Measurements from ENCODE around the gene UBE2B. TPM values are rescaled to one million over a fixed set of nuclear protein-coding genes. Genes with fewer than 3 reads are reported as not detected.

Gene UBE2B
- total RNA-seq, 2 experiments from 2014 or later, result 98.5 to 101 TPM

DNA sequence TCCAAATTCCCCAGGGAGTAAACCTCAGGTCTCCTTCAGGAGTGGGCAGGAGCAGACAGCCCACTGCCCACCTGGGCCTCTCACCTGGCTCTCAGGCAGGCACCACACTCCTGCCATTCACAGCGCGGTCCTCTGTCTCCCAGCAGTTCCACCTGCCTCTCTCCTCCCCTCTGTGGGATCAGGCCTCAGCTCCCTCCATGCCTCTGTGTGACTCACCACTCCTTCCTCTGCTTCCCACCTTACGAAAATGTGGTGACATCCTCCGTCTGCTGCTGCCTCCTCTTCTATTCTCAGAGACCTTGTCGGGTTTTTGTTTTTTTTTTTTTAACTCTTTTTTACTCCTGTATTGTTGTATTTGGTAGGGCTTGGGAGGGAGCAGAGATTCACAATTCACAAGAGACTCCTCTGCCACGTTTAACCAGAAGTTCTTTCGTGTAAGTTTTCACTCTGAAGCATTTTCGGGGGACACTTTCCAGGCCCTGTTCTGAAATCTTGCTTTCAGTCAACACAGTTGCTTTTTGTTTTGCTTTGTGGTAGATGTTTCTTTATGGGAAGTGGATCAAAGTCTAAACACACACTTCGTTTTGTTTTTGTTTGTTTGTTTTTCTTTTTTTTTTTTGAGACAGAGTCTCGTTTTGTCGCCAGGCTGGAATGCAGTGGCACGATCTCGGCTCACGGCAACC, 61.4 kb downstream of the UBE2B start:
- H3K9me3 Mint-ChIP-seq, result no peaks in the 10 kb centered on the region
- DNase-seq (no peak), ATAC-seq (ENCODE audit: low read depth) (no peak)
- POLR2A ChIA-PET, result no interaction called here
- no peaks in the 10 kb centered on the region for H3K36me3 Mint-ChIP-seq
- peaks cover 19% of the 10 kb centered on the region for H3K4me1 Mint-ChIP-seq
- H3K27me3 Mint-ChIP-seq, result peaks cover 8% of the 10 kb centered on the region
- H3K27ac Mint-ChIP-seq, result no peak overlapping the region
- no peak overlapping the region for H3K4me3 Mint-ChIP-seq

DNA sequence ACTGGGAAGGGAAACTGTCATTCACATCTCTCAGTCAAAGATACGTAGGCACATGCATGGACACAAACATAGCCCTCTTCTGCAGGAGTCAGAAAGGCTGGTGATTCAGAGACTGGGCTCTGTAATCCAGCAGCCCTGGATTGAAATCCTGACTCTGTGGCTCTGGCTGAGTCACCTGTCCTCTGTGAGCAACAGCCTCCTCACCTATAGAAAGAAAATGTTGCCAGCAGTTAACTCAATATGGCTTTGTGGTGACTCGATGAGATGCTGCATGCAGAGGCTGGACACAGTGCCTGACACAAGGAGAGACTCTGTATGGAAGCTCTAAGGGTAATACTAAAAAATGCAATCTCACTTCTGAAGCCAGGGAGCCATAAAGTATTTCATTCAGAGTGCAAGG, 64.2 kb downstream of the UBE2B start:
- Mint-ChIP-seq H3K27ac (no peak overlapping the region), H3K4me1 (peaks cover 20% of the 10 kb centered on the region), H3K4me3 (no peak overlapping the region), H3K36me3 (no peaks in the 10 kb centered on the region), H3K27me3 (peaks cover 5% of the 10 kb centered on the region), H3K9me3 (no peaks in the 10 kb centered on the region)
- DNase-seq, result no peak
- POLR2A ChIA-PET, result interaction anchor here (2.0 kb wide), 1 partner anchor 88 kb away, joined by 6 read pairs; no protein-coding TSS in a partner anchor
- ATAC-seq (ENCODE audit: low read depth), result no peak

DNA sequence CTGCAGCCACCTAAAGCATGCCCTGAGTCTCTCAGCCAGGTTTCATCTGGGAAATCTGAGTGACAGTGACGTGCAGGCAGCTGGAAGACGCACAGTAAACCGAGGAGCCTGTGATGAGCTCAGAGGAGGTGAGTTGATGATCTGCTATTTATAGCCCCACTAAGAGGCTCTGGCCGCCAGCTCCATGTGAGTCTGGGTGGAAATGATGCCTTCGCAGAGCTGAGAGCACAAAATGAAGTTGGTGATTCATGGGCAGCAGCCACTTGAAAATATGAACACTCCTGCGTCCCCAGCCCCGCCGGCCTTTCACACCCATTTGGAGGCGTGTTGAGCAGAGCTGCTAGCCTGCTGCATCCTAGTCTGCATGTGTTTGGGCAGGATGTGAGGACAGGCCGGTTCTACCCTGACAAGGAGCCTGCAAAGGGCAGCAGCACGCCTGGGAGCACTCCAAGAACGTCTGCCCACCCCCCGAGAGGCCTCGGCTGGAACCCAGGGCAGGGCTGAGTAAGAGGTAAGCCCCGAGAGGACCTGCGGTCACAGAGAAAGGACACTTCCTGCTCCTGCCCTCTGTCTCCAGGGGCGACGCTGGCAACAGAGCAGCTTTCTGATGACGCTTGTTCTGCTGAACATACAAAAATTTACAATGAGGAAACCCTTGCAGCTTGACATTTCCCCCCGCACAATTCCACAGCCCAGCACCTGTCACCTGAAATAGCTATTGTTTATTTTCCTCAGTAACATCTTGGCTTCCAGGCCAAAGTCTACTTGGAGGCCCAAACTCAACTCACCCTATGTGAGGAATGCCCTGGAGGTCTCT, 65.4 kb downstream of the UBE2B start:
- POLR2A ChIA-PET, result interaction anchor here (0.6 to 2.0 kb wide), 8 partner anchors 12 to 272 kb away, joined by 3 to 21 read pairs (median 5); partner anchors contain the start of genes CDKN2AIPNL and JADE2
- ATAC-seq (ENCODE audit: low read depth), result peak; percentile 92

DNA sequence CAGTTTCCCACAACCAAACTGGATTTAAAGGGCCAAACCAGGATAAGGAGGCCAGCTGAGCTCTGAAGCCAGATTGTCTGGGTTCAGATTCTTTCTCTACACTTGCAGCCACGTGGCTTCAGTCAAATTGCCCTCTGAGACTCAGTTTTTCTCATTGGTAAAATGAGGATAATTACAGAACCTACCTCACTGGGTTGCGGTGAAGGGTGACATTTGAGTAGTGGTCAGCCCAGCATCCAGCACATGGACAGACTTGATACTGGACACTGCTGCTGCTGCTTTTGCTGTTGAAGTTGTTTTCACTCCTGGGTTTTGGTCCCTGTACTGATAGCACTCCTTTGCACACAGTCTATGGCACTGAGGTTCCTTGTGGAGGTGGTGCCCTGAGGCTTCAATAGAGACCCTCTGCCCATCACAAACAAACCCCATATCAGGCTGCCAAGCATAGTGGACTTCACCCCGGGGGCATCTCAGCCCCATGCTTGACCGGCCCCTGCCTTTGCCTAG, 66.0 kb downstream of the UBE2B start:
- peak overlapping the region; percentile 81 for H3K27ac Mint-ChIP-seq
- no peak overlapping the region for H3K4me3 Mint-ChIP-seq
- H3K36me3 Mint-ChIP-seq, result no peaks in the 10 kb centered on the region
- H3K4me1 Mint-ChIP-seq, result peaks cover 22% of the 10 kb centered on the region
- ATAC-seq (ENCODE audit: low read depth) (no peak), DNase-seq (no peak)
- POLR2A ChIA-PET, result interaction anchor here (0.9 to 2.0 kb wide), 7 partner anchors 11 to 96 kb away, joined by 3 to 21 read pairs (median 6); partner anchors contain the start of genes CDKN2AIPNL and JADE2
- H3K9me3 Mint-ChIP-seq, result no peaks in the 10 kb centered on the region
- peaks cover 5% of the 10 kb centered on the region for H3K27me3 Mint-ChIP-seq

More for the DNA sequence above, 65.4 kb downstream of the UBE2B start:
- no peaks in the 10 kb centered on the region for H3K36me3 Mint-ChIP-seq
- H3K4me1 Mint-ChIP-seq, result peaks cover 22% of the 10 kb centered on the region
- peak overlapping the region; percentile 81 for H3K27ac Mint-ChIP-seq
- DNase-seq, result peak; percentile 68
- H3K9me3 Mint-ChIP-seq, result no peaks in the 10 kb centered on the region
- peaks cover 5% of the 10 kb centered on the region for H3K27me3 Mint-ChIP-seq
- peak overlapping the region; percentile 60 for H3K4me3 Mint-ChIP-seq

DNA sequence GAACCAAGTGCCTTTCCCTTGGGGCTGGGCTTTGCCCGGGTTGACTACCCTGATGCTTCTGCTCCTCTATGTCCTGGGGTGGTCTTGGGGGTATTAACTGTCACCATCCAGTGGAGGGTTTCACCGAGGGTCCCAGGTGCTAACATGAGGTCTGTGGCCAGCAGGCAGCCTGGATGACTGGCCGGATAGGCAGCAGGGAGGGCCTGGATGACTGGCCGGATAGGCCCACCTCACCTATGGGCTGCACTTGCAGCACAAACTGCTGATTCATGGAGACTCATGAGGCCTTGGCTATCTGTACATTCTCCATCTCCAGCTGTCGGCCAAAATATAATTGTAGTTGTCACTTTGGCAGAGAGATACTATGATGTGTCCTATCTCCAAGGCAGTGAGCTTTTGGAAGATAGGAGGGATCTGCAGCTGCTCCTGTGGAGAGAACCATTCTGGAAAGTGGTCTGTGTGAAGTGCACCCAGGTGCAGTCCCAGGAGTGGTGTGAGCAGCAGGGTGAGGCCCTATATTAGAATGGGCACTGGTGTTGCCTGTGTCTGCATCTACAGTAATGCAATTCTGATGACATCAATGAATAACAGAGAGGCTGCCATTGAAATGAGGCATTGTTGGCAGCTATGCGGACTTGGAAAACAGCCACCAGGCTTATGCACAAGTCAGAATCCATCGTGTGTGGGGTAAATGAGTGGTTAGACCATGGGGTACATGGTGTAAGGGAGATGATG, 66.6 kb downstream of the UBE2B start:
- Mint-ChIP-seq H3K27ac (no peak overlapping the region), H3K9me3 (no peaks in the 10 kb centered on the region), H3K4me3 (no peak overlapping the region), H3K4me1 (peaks cover 18% of the 10 kb centered on the region), H3K36me3 (no peaks in the 10 kb centered on the region), H3K27me3 (peaks cover 5% of the 10 kb centered on the region)
- ATAC-seq (ENCODE audit: low read depth) (no peak), DNase-seq (no peak)
- POLR2A ChIA-PET, result interaction anchor here (1.7 to 2.0 kb wide), 3 partner anchors 28 to 88 kb away, joined by 6 to 21 read pairs (median 11); partner anchors contain the start of gene JADE2

DNA sequence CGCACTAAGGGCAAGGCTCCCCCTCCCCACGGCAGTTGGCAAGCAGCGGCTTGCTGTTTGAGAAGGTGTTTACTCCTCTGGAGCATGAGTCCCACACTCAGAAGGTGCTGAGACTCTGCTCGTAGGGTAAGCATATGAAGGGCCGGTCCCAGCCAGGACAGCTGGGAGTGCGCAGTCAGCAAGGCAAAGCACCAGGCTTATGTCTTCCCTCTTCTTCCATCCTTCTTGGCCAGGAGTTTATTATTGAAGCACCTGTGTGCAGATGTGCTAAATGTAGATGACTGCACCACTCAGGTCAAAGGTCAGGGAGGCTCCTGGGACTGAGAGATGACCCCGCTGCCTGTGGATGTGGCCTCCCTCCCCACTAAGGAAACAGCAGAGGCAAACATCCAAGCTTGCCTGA, 67.4 kb downstream of the UBE2B start:
- no peak for DNase-seq
- Mint-ChIP-seq H3K27me3 (peaks cover 5% of the 10 kb centered on the region), H3K9me3 (no peaks in the 10 kb centered on the region), H3K4me1 (peaks cover 18% of the 10 kb centered on the region), H3K4me3 (no peak overlapping the region), H3K36me3 (no peaks in the 10 kb centered on the region), H3K27ac (no peak overlapping the region)
- POLR2A ChIA-PET, result interaction anchor here (1.1 kb wide), 1 partner anchor 27 kb away, joined by 3 read pairs; no protein-coding TSS in a partner anchor
- ATAC-seq (ENCODE audit: low read depth), result no peak

DNA sequence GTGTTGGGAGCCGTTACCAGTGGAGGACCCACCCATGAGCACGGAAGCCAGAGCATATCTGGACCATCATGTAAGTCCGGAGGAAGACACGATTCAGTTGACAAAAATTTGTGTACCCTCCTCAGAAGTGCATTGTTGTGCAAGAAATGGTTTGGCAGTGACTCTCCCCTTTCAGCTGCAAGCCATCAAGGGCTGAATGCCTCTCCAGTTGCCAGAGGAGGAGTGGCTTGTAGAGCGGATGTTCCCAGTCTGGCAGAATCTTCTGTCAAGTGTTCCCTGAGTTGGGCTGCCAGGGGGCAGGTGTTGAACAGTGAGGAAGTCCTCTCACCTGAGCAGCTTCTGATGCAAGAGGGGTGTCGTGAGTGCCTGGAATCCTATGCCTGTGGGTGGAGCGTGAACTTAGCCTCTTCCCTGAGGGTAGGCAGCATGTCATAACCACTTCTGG, 67.9 kb downstream of the UBE2B start:
- Mint-ChIP-seq H3K4me1 (peaks cover 18% of the 10 kb centered on the region), H3K4me3 (no peak overlapping the region), H3K27ac (no peak overlapping the region), H3K9me3 (no peaks in the 10 kb centered on the region), H3K27me3 (peaks cover 5% of the 10 kb centered on the region), H3K36me3 (no peaks in the 10 kb centered on the region)
- no peak for ATAC-seq (ENCODE audit: low read depth)
- DNase-seq, result no peak
- POLR2A ChIA-PET, result interaction anchor here (1.1 kb wide), 1 partner anchor 27 kb away, joined by 3 read pairs; no protein-coding TSS in a partner anchor

DNA sequence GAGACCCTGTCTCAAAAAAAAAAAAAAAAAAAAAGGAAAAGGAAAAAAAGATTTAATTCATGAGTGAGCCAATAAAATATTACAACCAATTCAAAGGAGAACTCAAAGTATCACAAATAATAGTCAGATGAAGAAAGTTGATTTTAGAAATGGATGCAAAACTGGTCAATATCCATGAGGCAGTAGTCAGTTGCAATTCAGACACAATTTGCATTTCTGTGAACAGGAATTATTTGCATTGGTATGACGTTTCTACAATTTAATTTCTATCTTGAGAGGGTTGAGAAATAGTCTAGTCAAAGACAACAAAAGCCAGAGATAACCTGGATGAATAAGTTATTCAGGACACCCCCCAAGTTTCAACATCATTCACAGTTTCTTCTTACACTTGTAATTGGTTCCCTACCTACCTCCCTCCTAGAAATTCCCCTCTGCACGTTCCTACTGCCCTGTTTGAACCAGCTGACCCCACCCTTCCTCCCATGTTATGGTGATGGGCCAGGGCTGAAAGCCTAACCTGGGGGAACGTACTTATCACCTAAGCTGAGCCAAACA, 68.9 kb downstream of the UBE2B start:
- ATAC-seq (ENCODE audit: low read depth) (no peak), DNase-seq (no peak)
- H3K36me3 Mint-ChIP-seq, result no peaks in the 10 kb centered on the region
- peaks cover 19% of the 10 kb centered on the region for H3K4me1 Mint-ChIP-seq
- H3K27me3 Mint-ChIP-seq, result peaks cover 5% of the 10 kb centered on the region
- H3K9me3 Mint-ChIP-seq, result no peaks in the 10 kb centered on the region
- no peak overlapping the region for H3K4me3 Mint-ChIP-seq
- no peak overlapping the region for H3K27ac Mint-ChIP-seq
- POLR2A ChIA-PET, result no interaction called here

Other genes with a start within 250 kb of the UBE2B start
- 100 to 1,000 TPM; 193 to 206 TPM for gene SKP1, start 194.6 kb upstream of the UBE2B start, total RNA-seq
- gene PPP2CA, start 145.5 kb upstream of the UBE2B start, total RNA-seq, result 100 to 1,000 TPM; 122 to 129 TPM
- gene CDKL3, start 4.4 kb upstream of the UBE2B start, total RNA-seq, result 1 to 10 TPM; 1.2 to 1.9 TPM
- 10 to 100 TPM; 22.3 to 23.4 TPM for gene CDKN2AIPNL, start 40.3 kb downstream of the UBE2B start, total RNA-seq
- 100 to 1,000 TPM; 142 to 161 TPM for gene JADE2, start 154.1 kb downstream of the UBE2B start, total RNA-seq

Measured in activated naive CD8-positive, alpha-beta T cell treated with anti-CD3 and anti-CD28 coated beads, Interleukin-2, amount 10 ng/mL, durations not matched to agents 7 days and 5 days (primary cell).